ENCODE results near the gene RTCA.
"Not testable (repeated sequence)": the region's sequence is repeated elsewhere in the genome, so short reads cannot be mapped to it uniquely, and the experiment has no call there.

Gene RTCA

DNA sequence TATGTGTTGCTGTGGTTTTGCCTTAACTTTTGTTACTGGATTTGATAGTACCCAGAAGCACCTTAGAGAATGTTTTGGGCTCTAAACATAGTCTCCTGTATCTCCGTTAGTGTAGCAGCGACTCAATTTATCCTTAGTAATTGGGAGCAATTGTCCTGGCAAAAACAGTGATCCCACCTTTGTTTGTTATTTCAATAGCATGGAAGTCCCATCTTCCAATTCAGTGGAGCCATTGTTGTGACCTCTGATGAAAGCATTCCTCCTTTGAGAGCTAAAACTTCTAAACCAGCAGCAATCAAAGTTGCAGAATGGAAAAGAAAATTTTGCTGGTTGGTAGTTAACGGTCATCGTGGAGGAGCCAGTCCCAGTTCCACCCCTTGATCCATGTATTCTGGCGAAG is 34.7 kb downstream of the RTCA start:
- in situ Hi-C loops (cut with MboI; ENCODE audit: low pct_unique_long_range_greater_than_20kb, low sequenced_read_pairs), result no loop called here
- DNase-seq, result no peak

- in situ Hi-C loops (cut with MboI; ENCODE audit: low pct_unique_long_range_greater_than_20kb, low sequenced_read_pairs), result no loop called here
- DNase-seq, result no peak
Observed at GRCh38 chr1:100302739-100303138, 36.7 kb downstream of the RTCA start.

DNA sequence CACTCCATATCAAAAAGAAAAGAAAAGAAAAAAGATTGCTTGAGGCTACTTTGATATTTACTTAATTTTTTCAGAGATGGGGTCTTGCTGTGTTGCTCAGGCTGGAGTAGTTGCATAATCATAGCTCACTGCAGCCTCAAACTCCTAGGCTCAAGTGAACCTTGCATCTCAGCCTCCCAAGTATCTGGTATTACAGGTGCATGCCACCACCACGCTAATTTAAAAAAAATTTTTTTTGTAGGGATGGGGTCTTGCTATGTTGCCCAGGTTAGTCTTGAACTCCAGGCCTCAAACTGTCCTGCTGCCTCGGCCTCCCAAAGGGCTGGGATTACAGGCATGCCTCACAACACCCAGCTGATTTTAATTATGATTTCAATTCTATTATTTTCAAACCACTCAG is 38.2 kb downstream of the RTCA start:
- DNase-seq, result no peak
- in situ Hi-C loops (cut with MboI; ENCODE audit: low pct_unique_long_range_greater_than_20kb, low sequenced_read_pairs), result no loop called here

DNA sequence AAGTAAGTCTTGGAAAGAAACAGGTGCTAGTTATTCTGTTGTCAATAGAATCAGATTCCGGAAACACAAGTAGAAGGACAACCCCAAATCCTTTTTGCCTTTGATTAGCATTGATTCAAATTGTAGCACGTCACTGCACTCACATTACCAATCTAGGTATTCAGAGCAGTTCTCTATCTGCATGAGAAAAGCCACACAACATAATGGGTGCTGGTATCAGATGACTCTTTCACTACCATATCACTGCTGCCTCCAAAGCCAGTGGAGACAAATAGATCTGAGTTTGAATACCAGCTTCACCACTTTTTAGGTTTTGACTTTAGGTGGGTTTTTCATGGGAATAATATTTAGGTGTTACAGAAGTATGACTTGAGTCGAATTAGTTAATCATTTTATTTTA is 38.9 kb downstream of the RTCA start:
- DNase-seq, result no peak
- in situ Hi-C loops (cut with MboI; ENCODE audit: low pct_unique_long_range_greater_than_20kb, low sequenced_read_pairs), result no loop called here

DNA sequence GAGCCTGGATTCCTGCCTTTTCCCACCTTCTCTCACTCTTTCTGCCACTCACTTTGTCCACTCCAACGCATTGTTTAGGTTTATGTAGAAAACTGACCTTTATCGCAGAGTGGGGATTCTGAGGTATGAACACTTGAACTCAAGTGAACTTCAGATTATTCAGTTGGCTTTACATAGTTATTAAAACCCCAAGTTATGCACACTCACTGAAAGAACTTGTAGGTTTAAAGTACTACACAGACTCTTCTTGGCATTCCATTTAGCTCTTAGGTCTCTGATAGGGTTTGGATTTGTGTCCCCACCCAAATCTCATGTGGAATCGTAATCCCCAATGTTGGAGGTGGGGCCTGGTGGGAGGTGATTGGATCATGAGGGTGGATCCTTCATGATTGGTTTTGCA is 39.9 kb downstream of the RTCA start:
- in situ Hi-C loops (cut with MboI; ENCODE audit: low pct_unique_long_range_greater_than_20kb, low sequenced_read_pairs), result no loop called here
- no peak for DNase-seq

GRCh38 chr1:100306735-100307313 is 40.8 kb downstream of the RTCA start:
- in situ Hi-C loops (cut with MboI; ENCODE audit: low pct_unique_long_range_greater_than_20kb, low sequenced_read_pairs), result no loop called here
- DNase-seq, result no peak

DNA sequence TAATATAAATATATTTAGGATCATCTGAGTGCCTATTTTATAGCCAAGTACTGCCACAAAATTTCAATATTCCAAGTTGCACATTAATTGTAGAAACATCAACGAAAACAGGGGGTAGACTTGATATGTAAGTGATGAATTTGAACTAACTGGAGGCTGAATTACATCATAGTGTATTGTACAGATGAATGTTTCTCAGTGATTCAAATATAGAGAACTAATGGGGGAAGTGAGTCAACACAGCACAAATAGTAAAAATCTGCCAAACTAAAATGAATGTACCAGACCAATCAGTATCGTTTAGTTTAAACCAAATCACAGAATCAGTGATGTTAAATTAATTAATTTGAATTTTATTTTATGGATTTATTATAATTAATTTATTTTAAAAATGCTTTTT is 42.8 kb downstream of the RTCA start:
- in situ Hi-C loops (cut with MboI; ENCODE audit: low pct_unique_long_range_greater_than_20kb, low sequenced_read_pairs), result no loop called here
- no peak for DNase-seq

GRCh38 chr1:100309863-100310262 is 43.8 kb downstream of the RTCA start:
- in situ Hi-C loops (cut with MboI; ENCODE audit: low pct_unique_long_range_greater_than_20kb, low sequenced_read_pairs), result no loop called here
- DNase-seq, result no peak

DNA sequence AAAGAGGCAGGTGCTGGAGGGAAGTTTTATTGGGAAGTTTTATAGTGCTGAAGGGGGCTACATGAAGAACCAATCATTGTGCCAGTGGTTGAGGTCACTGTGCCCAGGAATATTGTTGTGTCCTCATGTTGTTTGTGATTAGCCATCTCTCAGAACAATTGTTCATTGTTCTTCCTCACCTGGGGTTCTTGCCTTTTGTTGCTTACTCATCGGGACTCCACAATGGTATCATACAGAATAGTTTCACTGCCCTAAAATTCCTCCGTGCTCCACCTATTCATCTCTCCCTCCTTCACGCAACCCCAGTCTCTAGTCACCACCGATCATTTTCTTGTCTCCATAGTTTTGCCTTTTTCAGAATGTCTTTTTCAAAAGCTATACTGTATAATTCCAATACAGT is 47.4 kb downstream of the RTCA start:
- no peak for DNase-seq
- in situ Hi-C loops (cut with MboI; ENCODE audit: low pct_unique_long_range_greater_than_20kb, low sequenced_read_pairs), result no loop called here

GRCh38 chr1:100316622-100317021 is 50.6 kb downstream of the RTCA start:
- in situ Hi-C loops (cut with MboI; ENCODE audit: low pct_unique_long_range_greater_than_20kb, low sequenced_read_pairs), result no loop called here
- DNase-seq, result no peak

DNA sequence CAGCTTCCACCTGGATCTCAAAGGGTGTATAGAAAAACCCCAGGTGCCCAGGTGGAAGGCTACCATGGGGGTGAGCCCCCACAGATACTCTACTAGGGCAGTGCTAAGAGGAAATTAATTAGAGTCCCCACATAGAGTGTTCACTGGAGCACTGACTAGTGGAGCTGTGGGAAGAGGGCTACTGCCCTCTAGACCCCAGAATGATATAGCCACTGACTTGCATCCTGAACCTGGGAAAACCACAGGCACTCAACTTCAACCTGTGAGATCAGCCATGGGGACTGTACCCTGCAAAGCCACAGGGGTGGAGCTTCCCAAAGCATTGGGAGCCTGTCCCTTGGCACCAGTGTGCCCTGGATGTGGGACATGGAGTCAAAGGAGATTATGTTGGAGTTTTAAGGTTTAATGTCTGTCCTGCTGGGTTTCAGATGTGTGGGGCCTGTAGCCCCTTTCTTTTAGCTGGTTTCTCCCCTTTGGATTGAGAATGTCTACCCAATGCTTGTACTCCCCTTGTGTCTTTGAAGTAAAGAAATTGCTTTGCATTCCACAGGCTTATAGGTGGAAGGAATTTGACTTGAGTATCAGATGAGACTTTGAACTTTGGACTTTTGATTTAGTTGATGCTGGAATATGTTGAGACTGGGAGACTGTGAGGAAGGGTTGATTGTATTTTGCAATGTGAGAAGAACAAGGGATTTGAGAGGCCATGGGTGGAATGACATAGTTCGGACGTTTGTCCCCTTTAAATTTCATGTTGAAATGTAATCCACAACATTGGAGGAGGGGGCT is 54.5 kb downstream of the RTCA start:
- DNase-seq, result no peak
- in situ Hi-C loops (cut with MboI; ENCODE audit: low pct_unique_long_range_greater_than_20kb, low sequenced_read_pairs), result no loop called here

DNA sequence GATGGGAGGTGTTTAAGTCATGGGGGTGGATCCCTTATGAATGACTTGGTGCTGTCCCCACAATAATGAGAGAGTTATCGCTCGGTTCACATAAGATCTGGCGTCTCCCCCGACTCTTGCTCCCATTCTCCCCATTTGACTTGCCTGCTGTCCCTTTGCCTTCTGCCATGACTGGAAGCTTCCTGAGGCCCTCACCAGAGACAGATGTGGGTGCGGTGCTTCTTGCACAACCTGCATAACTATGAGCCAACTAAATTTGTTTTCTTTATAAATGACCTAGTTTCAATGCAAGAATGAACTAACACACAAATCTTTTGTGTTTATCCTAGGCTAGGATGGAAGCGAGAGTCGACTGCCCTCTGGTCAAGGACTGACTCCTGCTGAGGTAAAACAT is 55.1 kb downstream of the RTCA start:
- in situ Hi-C loops (cut with MboI; ENCODE audit: low pct_unique_long_range_greater_than_20kb, low sequenced_read_pairs), result no loop called here
- DNase-seq, result no peak

GRCh38 chr1:100321506-100321905 is 55.5 kb downstream of the RTCA start:
- DNase-seq, result no peak
- in situ Hi-C loops (cut with MboI; ENCODE audit: low pct_unique_long_range_greater_than_20kb, low sequenced_read_pairs), result no loop called here

- DNase-seq, result no peak
- in situ Hi-C loops (cut with MboI; ENCODE audit: low pct_unique_long_range_greater_than_20kb, low sequenced_read_pairs), result no loop called here
Observed at GRCh38 chr1:100322436-100323211, 56.6 kb downstream of the RTCA start.

DNA sequence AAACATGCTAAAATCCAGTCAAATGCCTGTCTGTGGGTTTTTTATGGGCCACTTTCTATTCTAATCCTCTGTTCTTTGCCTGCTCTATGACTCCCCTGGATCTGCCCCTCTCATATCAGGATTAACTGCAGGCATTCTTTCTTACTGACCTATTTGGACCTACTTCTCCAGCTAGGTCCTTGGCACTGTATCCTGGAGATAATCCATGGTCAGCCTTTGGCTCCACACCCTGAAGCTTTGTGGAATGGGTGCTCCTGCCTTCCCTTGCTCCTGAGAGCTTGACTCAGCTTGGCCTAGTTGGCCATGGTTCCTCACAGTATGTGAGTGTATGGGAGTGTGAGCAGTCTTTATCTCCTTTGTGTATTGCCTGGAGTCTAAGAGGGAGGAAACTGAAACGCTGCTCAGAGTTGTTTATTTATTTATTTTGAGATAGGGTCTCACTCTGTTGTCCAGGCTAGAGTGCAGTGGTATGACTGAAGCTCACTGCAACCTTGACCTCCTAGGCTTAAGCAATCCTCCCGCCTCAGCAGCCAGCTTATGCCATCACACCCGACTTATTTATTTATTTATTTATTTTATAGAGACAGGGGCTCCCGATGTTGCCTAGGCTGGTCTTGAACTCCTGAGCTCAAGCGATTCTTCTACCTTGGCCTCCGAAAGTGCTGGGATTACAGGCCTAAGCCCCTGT is 57.5 kb downstream of the RTCA start:
- no peak for DNase-seq
- in situ Hi-C loops (cut with MboI; ENCODE audit: low pct_unique_long_range_greater_than_20kb, low sequenced_read_pairs), result no loop called here

GRCh38 chr1:100325415-100326324 is 59.7 kb downstream of the RTCA start:
- in situ Hi-C loops (cut with MboI; ENCODE audit: low pct_unique_long_range_greater_than_20kb, low sequenced_read_pairs), result no loop called here
- DNase-seq, result no peak

- in situ Hi-C loops (cut with MboI; ENCODE audit: low pct_unique_long_range_greater_than_20kb, low sequenced_read_pairs); DNase-seq: not testable (repeated sequence)
Observed at GRCh38 chr1:100326325-100326670, 60.3 kb downstream of the RTCA start.

DNA sequence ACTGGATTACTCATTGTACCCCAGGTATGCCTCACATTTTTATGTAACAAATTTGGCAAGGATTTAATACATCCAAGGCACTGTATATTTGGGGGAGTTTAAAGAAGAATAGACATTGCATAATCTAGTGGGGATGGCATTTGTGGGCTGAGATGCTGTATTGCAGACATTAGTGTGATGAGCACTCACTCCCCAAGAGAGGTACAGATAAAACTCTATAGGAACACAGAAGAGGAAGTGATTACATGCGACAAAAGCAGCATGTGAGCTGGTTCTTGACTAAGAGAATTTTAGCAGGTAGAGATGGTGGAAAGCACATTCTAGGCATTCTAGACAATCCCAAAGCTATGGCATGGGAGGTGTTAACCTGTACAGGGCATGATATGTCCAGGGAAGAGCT is 62.1 kb downstream of the RTCA start:
- in situ Hi-C loops (cut with MboI; ENCODE audit: low pct_unique_long_range_greater_than_20kb, low sequenced_read_pairs), result no loop called here
- DNase-seq, result peak; percentile 38

DNA sequence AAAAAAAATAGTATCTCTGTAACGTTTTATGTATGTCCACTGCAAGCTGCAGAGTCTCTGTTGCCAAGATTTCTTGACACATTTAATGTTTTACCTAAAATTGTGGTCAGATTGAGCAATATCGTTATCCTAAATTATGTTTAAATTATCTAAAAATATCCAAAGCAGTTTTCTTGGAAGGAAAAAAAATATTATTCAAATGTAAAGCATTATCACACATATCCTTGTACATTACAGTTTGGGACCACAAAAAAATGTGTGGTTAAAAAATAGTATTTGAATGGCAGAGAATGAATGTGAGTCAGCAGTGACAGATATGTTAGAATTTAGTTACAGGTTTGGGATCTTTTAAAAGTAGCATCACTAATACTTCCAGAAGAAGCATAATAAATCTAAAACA is 65.1 kb downstream of the RTCA start:
- DNase-seq; in situ Hi-C loops (cut with MboI; ENCODE audit: low pct_unique_long_range_greater_than_20kb, low sequenced_read_pairs): not testable (repeated sequence)
